SK-N-MC (cell line): ENCODE measurements around the gene SMYD1.

Experiments used
- FOXP2 ChIP-seq: optimal IDR thresholded peaks from 2 replicates; pipeline ENCODE3; 2011; ENCODE audit warnings: mild to moderate bottlenecking, moderate library complexity; ENCODE audit not compliant: insufficient read depth; ENCODE audit errors: extremely low read length, control extremely low read depth
- POLR2AphosphoS5 ChIP-seq: IDR thresholded peaks from 2 replicates; pipeline ENCODE4 v1.6.1; 2012; ENCODE audit warnings: mild to moderate bottlenecking, low read depth, low read length, borderline replicate concordance

DNA sequence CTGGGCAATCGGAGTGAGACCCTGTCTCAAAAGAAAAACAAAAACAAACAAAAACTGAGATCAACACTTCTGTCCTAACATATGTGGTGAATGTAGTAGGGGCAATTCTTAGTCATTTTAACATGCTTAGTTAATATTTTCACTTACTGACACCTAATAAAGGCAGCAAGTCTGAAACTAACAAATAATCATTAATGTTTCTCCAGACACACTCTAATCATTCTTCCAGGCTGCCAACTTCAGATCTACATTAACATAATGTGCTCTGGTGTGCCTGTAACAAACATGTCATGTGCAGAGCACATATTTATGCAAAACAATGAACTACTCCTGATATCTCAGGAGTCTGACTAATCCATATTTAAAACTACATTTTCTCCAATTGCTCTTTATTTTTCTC lies 18.0 kb upstream of the SMYD1 start:
- TF ChIP-seq POLR2AphosphoS5 (no peak), FOXP2 (no peak)
